AG04449 (cell line): ENCODE measurements around the gene BRD7.

Experiments
- CTCF ChIA-PET: fragments of 350-600 bp; formaldehyde crosslinking; extraction: SDS; loops from one replicate; lab custom pipeline; 2021; ENCODE audit warnings: antibody characterized with exemption; lab: Yijun Ruan, JAX
- POLR2A ChIA-PET: fragments of 400-600, 350-600 bp; formaldehyde crosslinking; extraction: SDS; loops from one replicate; lab custom pipeline; 2020; ENCODE audit warnings: antibody characterized with exemption, inconsistent platforms; lab: Yijun Ruan, JAX
- DNase-seq: peaks from one replicate; pipeline ENCODE4 v3.0.0-alpha.2; 2010; ENCODE audit warnings: low read depth, low spot score
- H3K4me3 ChIP-seq: 2 replicates; pipeline ENCODE4 v1.5.1; 2011; ENCODE audit warnings: low read depth, mild to moderate bottlenecking, control low read depth, low read length
- CTCF ChIP-seq: IDR thresholded peaks from one replicate; pipeline ENCODE4 v1.5.1; 2011; ENCODE audit warnings: mild to moderate bottlenecking, moderate library complexity, low read length, control low read depth, inconsistent platforms; ENCODE audit not compliant: insufficient read depth; ENCODE audit errors: missing control alignments

Gene BRD7

GRCh38 chr16:50271148-50272041 is 97.4 kb downstream of the BRD7 start:
- CTCF ChIA-PET: interaction anchor here (1.4 kb wide), 1 partner anchor 9 kb away, joined by 4 read pairs; no protein-coding TSS in a partner anchor
- no peak for DNase-seq
- TF ChIP-seq CTCF: no peak
- POLR2A ChIA-PET: interaction anchor here (0.5 to 0.9 kb wide), 2 partner anchors 10 to 243 kb away, joined by 3 read pairs; no protein-coding TSS in a partner anchor
- no peak overlapping the region for H3K4me3 ChIP-seq

GRCh38 chr16:50270510-50271147 is 98.2 kb downstream of the BRD7 start:
- POLR2A ChIA-PET: no interaction called here
- no peak for TF ChIP-seq CTCF
- CTCF ChIA-PET: interaction anchor here (1.4 kb wide), 1 partner anchor 10 kb away, joined by 4 read pairs; no protein-coding TSS in a partner anchor
- no peak for DNase-seq
- H3K4me3 ChIP-seq: no peak overlapping the region

GRCh38 chr16:50269769-50270509 is 98.8 kb downstream of the BRD7 start:
- no peak for TF ChIP-seq CTCF
- ChIA-PET POLR2A (no interaction called here), CTCF (interaction anchor here (1.4 kb wide), 1 partner anchor 10 kb away, joined by 4 read pairs; no protein-coding TSS in a partner anchor)
- no peak overlapping the region for H3K4me3 ChIP-seq
- no peak for DNase-seq

GRCh38 chr16:50269061-50269705 is 99.6 kb downstream of the BRD7 start:
- no peak for DNase-seq
- no peak overlapping the region for H3K4me3 ChIP-seq
- POLR2A ChIA-PET: no interaction called here
- no peak for TF ChIP-seq CTCF
- CTCF ChIA-PET: interaction anchor here (1.6 kb wide), 1 partner anchor 24 kb away, joined by 3 read pairs; no protein-coding TSS in a partner anchor

- no peak for DNase-seq
- CTCF ChIA-PET: interaction anchor here (1.6 kb wide), 1 partner anchor 23 kb away, joined by 3 read pairs; no protein-coding TSS in a partner anchor
- H3K4me3 ChIP-seq: no peak overlapping the region
- TF ChIP-seq CTCF: no peak
- POLR2A ChIA-PET: interaction anchor here (0.6 kb wide), 1 partner anchor 17 kb away, joined by 3 read pairs; no protein-coding TSS in a partner anchor
Observed at GRCh38 chr16:50268352-50268751, 100.4 kb downstream of the BRD7 start.
